Suppressor macrophage (primary cell): ENCODE results near the gene PARP16.

Source experiments
- DNase-seq, 4 experiments: peaks; one replicate each; pipeline ENCODE4 v3.0.0-alpha.2; 2020 to 2022

PARP16 gene

GRCh38 chr15:65311760-65312159 lies 25.1 kb upstream of the PARP16 start:
- DNase-seq = no peak

DNA sequence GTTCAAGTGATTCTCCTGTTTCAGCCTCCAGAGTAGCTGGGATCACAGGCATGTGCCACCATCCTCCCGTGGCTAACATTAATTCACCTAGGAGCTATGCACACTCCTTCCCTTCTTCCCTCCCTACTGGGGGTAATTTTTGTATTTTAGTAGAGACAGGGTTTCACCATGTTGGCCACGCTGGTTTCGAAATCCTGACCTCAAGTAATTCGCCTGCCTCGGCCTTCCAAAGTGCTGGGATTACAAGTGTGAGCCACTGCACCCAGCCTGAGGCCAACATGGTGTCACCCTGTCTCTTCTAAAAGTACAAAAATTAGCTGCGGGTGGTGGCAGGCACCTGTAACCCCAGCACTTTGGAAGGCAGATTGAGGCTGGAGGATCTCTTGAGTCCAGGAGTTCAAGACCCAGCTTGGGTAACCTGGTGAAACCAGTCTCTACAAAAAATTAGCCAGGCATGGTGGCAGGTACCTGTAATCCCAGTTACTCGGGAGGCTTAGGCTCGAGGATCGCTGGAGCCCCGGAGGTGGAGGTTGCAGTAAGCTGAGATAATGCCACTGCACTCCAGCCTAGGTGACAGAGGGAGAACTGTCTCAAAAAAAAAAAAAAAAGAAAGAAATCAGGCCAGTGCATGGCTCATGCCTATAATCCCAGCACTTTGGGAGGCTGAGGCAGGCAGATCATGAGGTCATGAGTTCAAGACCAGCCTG lies 23.9 kb upstream of the PARP16 start:
- peak in 1 of 4 experiments; percentile 18 for DNase-seq

- no peak for DNase-seq
These were observed 23.3 kb upstream of the PARP16 start for GRCh38 chr15:65309882-65310418.

GRCh38 chr15:65307978-65308377 lies 21.3 kb upstream of the PARP16 start:
- no peak for DNase-seq

GRCh38 chr15:65306551-65306950 lies 19.9 kb upstream of the PARP16 start:
- DNase-seq = no peak

GRCh38 chr15:65305776-65306175 lies 19.1 kb upstream of the PARP16 start:
- DNase-seq = no peak

- no peak for DNase-seq
These were observed 18.6 kb upstream of the PARP16 start for GRCh38 chr15:65305150-65305758.

DNA sequence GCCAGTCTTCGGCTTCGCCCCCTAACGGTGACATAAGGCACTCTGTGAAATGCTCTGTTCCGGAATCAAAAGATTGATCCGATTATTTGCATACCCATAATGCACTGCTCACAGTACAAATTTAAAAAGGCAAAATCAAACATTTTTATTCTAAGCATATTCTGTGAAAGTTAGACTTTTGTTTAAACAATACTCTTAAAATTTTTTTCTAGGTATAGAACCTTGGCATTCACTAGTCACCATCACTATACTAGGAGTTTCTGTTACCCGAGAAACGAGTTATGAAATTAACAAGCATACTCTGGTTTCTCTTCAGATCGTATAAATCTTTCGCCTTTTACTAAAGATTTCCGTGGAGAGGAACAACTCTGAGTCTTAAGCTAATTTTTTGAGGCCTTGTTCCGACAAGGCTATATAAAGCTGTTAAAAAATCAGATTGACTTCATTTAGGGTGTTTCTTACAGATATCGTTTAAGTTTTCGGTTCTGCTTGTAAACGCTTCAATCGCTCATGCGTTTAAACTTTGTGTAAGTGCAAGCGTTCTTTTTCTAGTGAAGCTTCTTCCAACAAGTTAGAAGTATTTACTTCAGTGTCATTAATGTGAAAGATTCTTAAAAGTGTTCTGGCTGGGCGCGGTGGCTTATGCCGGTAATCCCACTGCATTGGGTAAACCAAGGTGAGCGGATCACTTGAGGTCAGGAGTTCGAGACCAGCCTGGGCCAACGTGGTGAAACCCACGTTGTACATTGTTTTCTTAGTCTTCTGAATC lies 17.9 kb upstream of the PARP16 start, which contains the start of gene RNU5B-1:
Gene RNU5B-1 (plus strand): TSS at position 297 of the 769 bp plus-strand sequence.
- peak; percentile 88 to 96 (median 92) for DNase-seq

GRCh38 chr15:65303687-65304380 lies 17.2 kb upstream of the PARP16 start:
- DNase-seq = peak; percentile 46 to 70 (median 55)

GRCh38 chr15:65302061-65302460 lies 15.4 kb upstream of the PARP16 start:
- no peak for DNase-seq

- DNase-seq = no peak
These were observed 14.3 kb upstream of the PARP16 start for GRCh38 chr15:65300924-65301441.

GRCh38 chr15:65298731-65299130 lies 12.0 kb upstream of the PARP16 start:
- no peak for DNase-seq

GRCh38 chr15:65292938-65293518 lies 6.3 kb upstream of the PARP16 start:
- DNase-seq = no peak

DNA sequence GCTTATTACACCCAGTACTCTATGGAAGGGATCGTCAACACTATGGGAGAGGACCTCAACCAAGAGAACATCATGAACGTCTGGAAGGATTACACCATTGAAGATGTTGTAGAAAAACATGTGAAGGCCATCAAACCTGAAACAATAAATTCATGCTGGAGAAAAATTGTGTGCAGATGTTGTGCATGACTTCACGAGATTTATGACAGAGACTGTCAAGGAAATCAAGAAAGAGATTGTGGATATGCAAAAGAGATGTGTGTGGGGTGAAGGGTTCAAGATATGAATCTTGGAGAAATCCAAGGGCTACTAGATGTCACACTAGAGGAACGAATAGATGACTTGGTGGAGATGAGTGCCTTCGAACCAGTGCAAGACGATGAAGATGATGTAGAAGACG lies 3.5 kb upstream of the PARP16 start:
- no peak for DNase-seq

- DNase-seq = no peak
These were observed 2.7 kb upstream of the PARP16 start for GRCh38 chr15:65289261-65289854.

- peak; percentile 69 to 78 (median 74) for DNase-seq
These were observed 805 bp upstream of the PARP16 start for GRCh38 chr15:65287520-65287855.

GRCh38 chr15:65286069-65286703 lies 497 bp downstream of the PARP16 start:
- peak; percentile 20 to 70 (median 46) for DNase-seq

DNA sequence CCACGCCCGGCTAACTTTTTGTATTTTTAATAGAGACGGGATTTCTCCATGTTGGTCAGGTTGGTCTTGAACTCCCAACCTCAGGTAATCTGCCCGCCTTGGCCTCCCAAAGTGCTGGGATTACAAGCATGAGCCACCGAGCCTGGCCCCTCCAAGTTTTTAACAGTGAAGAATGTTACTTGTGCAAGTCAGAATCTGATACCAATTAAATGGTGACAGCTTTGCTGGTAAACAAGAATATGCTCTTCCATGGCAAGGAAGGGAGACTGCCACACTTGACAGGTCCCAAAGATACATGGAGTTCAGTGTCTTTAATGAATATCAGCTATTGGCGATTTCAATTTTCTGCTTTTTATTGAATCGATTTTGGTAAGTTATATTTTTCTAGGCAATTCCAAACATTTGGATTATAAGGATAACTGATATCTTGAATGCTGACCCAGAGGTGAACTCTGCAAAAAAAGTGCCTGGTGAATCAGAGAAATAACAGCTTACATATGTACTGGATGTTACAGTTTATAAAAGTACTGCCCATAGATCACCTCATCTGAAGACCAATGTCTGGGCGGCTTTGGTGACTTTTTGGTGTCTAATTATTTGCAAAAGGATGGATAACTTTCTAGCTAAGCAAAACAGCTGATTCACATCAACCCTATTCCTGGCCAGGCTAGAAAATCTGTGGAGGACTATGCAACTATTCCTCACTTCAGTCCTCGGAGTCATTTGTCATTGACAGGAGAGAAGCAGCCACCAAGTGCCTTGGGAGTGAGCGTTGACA lies 1.2 kb downstream of the PARP16 start:
- DNase-seq = no peak

- peak in 2 of 4 experiments; percentile 19 to 22 for DNase-seq
These were observed 8.2 kb downstream of the PARP16 start for GRCh38 chr15:65278480-65278879.

DNA sequence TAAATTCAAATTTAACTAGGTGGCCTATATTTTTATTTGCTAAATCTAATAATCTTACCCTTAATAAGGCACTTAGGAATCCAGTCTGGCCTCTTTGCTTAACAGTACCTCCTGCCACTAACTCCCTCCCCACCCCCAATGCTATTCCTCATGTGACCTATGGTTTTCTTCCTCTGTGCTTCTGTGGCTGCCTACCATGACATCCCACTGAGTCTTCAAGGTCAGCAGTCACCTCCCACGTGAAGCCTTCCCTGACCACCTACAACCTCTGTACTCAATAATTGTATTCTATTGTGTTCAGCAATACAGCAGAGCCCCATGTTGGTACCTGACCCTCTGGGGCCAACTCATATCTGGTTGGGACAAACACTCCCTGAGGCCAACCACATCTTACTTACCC lies 9.7 kb downstream of the PARP16 start:
- peak; percentile 31 to 69 (median 58) for DNase-seq
